ENCODE measurements around the gene RARS2. TPM values are rescaled to one million over a fixed set of nuclear protein-coding genes. Genes with fewer than 3 reads are reported as not detected.

RARS2 gene
- total and polyA plus RNA-seq, 2 experiments from 2014 or later = 53.2 to 75.0 TPM

- Histone ChIP-seq H3K4me1 (ENCODE audit: insufficient read depth) (no peaks in the 10 kb centered on the region), H3K4me3 (no peak overlapping the region), H3K79me2 (no peaks in the 10 kb centered on the region), H2AFZ (no peak overlapping the region), H4K20me1 (ENCODE audit: insufficient read depth, poor library complexity, severe bottlenecking) (no peaks in the 10 kb centered on the region), H3K9me3 (ENCODE audit: low read depth) (no peaks in the 10 kb centered on the region), H3K4me2 (no peak overlapping the region), H3K27ac (no peak overlapping the region), H3K27me3 (no peaks in the 10 kb centered on the region), H3K36me3 (replicated peaks; ENCODE audit: insufficient read depth, low read depth) (no peaks in the 10 kb centered on the region), H3K9me2 (replicated peaks; ENCODE audit: insufficient read depth) (no peaks in the 10 kb centered on the region)
- WGBS (ENCODE audit: low lambda C conversion rate, missing lambda C conversion rate) = 97% methylated on average over 1 of the region's 1 CpG
- no peak for DNase-seq (ENCODE audit: low spot score)
- TF ChIP-seq EZH2 (IDR thresholded peaks at IDR 0.05; ENCODE audit: borderline replicate concordance) (no peak), CTCF (IDR thresholded peaks at IDR 0.05; ENCODE audit: poor library complexity) (no peak), EZH2phosphoT487 (IDR thresholded peaks at IDR 0.05; ENCODE audit: low read depth, severe bottlenecking, unreplicated experiment) (no peak)
Measured at GRCh38 chr6:87541041-87541440, 48.7 kb downstream of the RARS2 start.

- DNase-seq (ENCODE audit: low spot score) = no peak
Measured at GRCh38 chr6:87540539-87540938, 49.2 kb downstream of the RARS2 start.

GRCh38 chr6:87539554-87539953, 50.2 kb downstream of the RARS2 start:
- Histone ChIP-seq H2AFZ (no peak overlapping the region), H4K20me1 (ENCODE audit: insufficient read depth, poor library complexity, severe bottlenecking) (no peaks in the 10 kb centered on the region), H3K27ac (no peak overlapping the region), H3K4me1 (ENCODE audit: insufficient read depth) (no peaks in the 10 kb centered on the region), H3K4me3 (no peak overlapping the region), H3K36me3 (replicated peaks; ENCODE audit: insufficient read depth, low read depth) (no peaks in the 10 kb centered on the region), H3K4me2 (no peak overlapping the region), H3K27me3 (no peaks in the 10 kb centered on the region), H3K9me3 (ENCODE audit: low read depth) (no peaks in the 10 kb centered on the region), H3K9me2 (replicated peaks; ENCODE audit: insufficient read depth) (no peaks in the 10 kb centered on the region), H3K79me2 (no peaks in the 10 kb centered on the region)
- no peak for DNase-seq (ENCODE audit: low spot score)
- WGBS (ENCODE audit: low lambda C conversion rate, missing lambda C conversion rate) = 88% methylated on average over 6 of the region's 6 CpGs
- TF ChIP-seq EZH2phosphoT487 (IDR thresholded peaks at IDR 0.05; ENCODE audit: low read depth, severe bottlenecking, unreplicated experiment) (no peak), EZH2 (IDR thresholded peaks at IDR 0.05; ENCODE audit: borderline replicate concordance) (no peak)

More at GRCh38 chr6:87540539-87540938, 49.2 kb downstream of the RARS2 start:
- Histone ChIP-seq H3K4me3 (no peak overlapping the region), H3K27me3 (no peaks in the 10 kb centered on the region), H3K9me2 (replicated peaks; ENCODE audit: insufficient read depth) (no peaks in the 10 kb centered on the region), H3K79me2 (no peaks in the 10 kb centered on the region), H3K4me2 (no peak overlapping the region), H3K9me3 (ENCODE audit: low read depth) (no peaks in the 10 kb centered on the region), H2AFZ (no peak overlapping the region), H3K36me3 (replicated peaks; ENCODE audit: insufficient read depth, low read depth) (no peaks in the 10 kb centered on the region), H3K4me1 (ENCODE audit: insufficient read depth) (no peaks in the 10 kb centered on the region), H3K27ac (no peak overlapping the region), H4K20me1 (ENCODE audit: insufficient read depth, poor library complexity, severe bottlenecking) (no peaks in the 10 kb centered on the region)
- 81% methylated on average over 4 of the region's 4 CpGs for WGBS (ENCODE audit: low lambda C conversion rate, missing lambda C conversion rate)
- no peak for TF ChIP-seq CTCF (IDR thresholded peaks at IDR 0.05; ENCODE audit: poor library complexity)
- no peak for TF ChIP-seq EZH2phosphoT487 (IDR thresholded peaks at IDR 0.05; ENCODE audit: low read depth, severe bottlenecking, unreplicated experiment)
- no peak for TF ChIP-seq EZH2 (IDR thresholded peaks at IDR 0.05; ENCODE audit: borderline replicate concordance)

GRCh38 chr6:87538510-87539260, 51.1 kb downstream of the RARS2 start:
- 100% methylated on average over 1 of the region's 1 CpG for WGBS (ENCODE audit: low lambda C conversion rate, missing lambda C conversion rate)
- Histone ChIP-seq H3K9me3 (ENCODE audit: low read depth) (no peaks in the 10 kb centered on the region), H3K4me2 (no peak overlapping the region), H4K20me1 (ENCODE audit: insufficient read depth, poor library complexity, severe bottlenecking) (no peaks in the 10 kb centered on the region), H3K27me3 (no peaks in the 10 kb centered on the region), H3K4me1 (ENCODE audit: insufficient read depth) (no peaks in the 10 kb centered on the region), H3K27ac (no peak overlapping the region), H2AFZ (no peak overlapping the region), H3K36me3 (replicated peaks; ENCODE audit: insufficient read depth, low read depth) (no peaks in the 10 kb centered on the region), H3K4me3 (no peak overlapping the region), H3K79me2 (no peaks in the 10 kb centered on the region), H3K9me2 (replicated peaks; ENCODE audit: insufficient read depth) (no peaks in the 10 kb centered on the region)
- DNase-seq (ENCODE audit: low spot score) = no peak
- no peak for TF ChIP-seq EZH2 (IDR thresholded peaks at IDR 0.05; ENCODE audit: borderline replicate concordance)
- TF ChIP-seq CTCF (IDR thresholded peaks at IDR 0.05; ENCODE audit: poor library complexity) = no peak
- TF ChIP-seq EZH2phosphoT487 (IDR thresholded peaks at IDR 0.05; ENCODE audit: low read depth, severe bottlenecking, unreplicated experiment) = no peak
